Lower lobe of right lung (tissue), 2 donors: Measurements from ENCODE around the gene E2F3. TPM values are rescaled to one million over a fixed set of nuclear protein-coding genes. Genes with fewer than 3 reads are reported as not detected.

Source experiments
- ATAC-seq, 2 donors: fragments of 200-7000 bp; cut with Tn5 transposase; one replicate each; pipeline ENCODE4 v1.9.1; 2020 to 2022; ENCODE audit warnings: mild to moderate bottlenecking in 2 of 2, moderate library complexity in 2 of 2
- DNase-seq: peaks from one replicate; pipeline ENCODE4 v3.0.0-alpha.2; 2020
- H3K27ac ChIP-seq: fragments of 200-600 bp; one replicate; pipeline ENCODE4 v1.8.0; 2022
- H3K27me3 ChIP-seq: fragments of 200-600 bp; one replicate; pipeline ENCODE4 v1.8.0; 2022; ENCODE audit warnings: low read depth
- H3K36me3 ChIP-seq: fragments of 200-600 bp; one replicate; pipeline ENCODE4 v1.8.0; 2022; ENCODE audit warnings: mild to moderate bottlenecking
- H3K4me1 ChIP-seq: fragments of 200-600 bp; one replicate; pipeline ENCODE4 v1.8.0; 2022
- H3K4me3 ChIP-seq: fragments of 200-600 bp; one replicate; pipeline ENCODE4 v1.8.0; 2022; ENCODE audit warnings: mild to moderate bottlenecking
- H3K9me3 ChIP-seq: fragments of 200-600 bp; one replicate; pipeline ENCODE4 v1.8.0; 2022
- CTCF ChIP-seq: fragments of 200-600 bp; IDR thresholded peaks from one replicate; pipeline ENCODE4 v1.8.0; 2022; ENCODE audit warnings: antibody characterized with exemption, mild to moderate bottlenecking
- intact Hi-C: fragments of 100-400 bp; cut with DNase I; formaldehyde crosslinking; loops from one replicate; pipeline ENCODE4 v1.11.0; 2022
- total RNA-seq: library from RNA; stranded (reverse); fragmentation: NEBNext Ultra II Directional; extraction: Animal tissue kit (Norgen Biotek cat#: 25700); gene quantifications from one replicate; pipeline ENCODE4 v1.2.1, GENCODE V29; 2021
- donor health status: DM: no; HTN: yes; CAD: no; lungs with severe emphysema.

The E2F3 gene
- total RNA-seq, 1 donor from 2014 or later = 9.8 TPM

DNA sequence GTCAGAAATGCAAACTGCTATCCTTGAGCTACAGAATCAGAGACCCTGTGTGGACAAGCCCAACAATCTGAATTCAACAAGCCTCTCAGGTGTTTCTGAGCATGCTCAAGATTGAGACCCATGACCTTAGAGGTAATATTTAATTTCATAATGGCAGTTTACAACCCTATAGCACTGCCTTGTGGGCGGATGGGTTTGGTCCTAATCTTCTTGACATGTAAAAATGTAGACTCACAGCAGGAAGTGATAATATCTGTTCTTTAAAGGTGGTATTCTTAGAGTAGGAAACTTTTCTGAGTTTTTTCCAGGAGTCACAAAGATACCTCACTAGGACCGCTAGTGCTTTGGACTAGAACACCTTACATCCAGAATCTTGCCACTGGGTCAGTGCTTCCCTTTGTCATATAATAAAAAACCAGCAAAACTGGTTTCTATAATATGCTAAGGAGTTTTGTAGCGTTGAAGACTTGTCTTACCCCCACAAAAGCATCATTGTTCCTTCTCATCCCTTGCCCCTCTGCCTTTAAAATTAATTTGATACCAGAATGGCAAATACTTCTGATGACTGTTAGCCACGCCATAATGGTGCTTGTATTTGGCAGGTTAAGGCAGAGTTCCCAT, 52.6 kb downstream of the E2F3 start:
- no peaks in the 10 kb centered on the region for H3K27me3 ChIP-seq
- intact Hi-C loops = no loop called here
- no peak for ATAC-seq

GRCh38 chr6:20455251-20455940, 53.7 kb downstream of the E2F3 start:
- DNase-seq (no peak), ATAC-seq (no peak)
- no peak overlapping the region for H3K27ac ChIP-seq
- H3K27me3 ChIP-seq = no peaks in the 10 kb centered on the region
- H3K36me3 ChIP-seq = no peaks in the 10 kb centered on the region
- H3K9me3 ChIP-seq = no peaks in the 10 kb centered on the region
- no peaks in the 10 kb centered on the region for H3K4me1 ChIP-seq
- no peak overlapping the region for H3K4me3 ChIP-seq
- intact Hi-C loops = no loop called here
- TF ChIP-seq CTCF = no peak

More for the DNA sequence above, 52.6 kb downstream of the E2F3 start:
- Histone ChIP-seq H3K36me3 (no peaks in the 10 kb centered on the region), H3K9me3 (no peaks in the 10 kb centered on the region), H3K4me1 (no peaks in the 10 kb centered on the region), H3K27ac (no peak overlapping the region), H3K4me3 (no peak overlapping the region)
- no peak for DNase-seq
- no peak for TF ChIP-seq CTCF

DNA sequence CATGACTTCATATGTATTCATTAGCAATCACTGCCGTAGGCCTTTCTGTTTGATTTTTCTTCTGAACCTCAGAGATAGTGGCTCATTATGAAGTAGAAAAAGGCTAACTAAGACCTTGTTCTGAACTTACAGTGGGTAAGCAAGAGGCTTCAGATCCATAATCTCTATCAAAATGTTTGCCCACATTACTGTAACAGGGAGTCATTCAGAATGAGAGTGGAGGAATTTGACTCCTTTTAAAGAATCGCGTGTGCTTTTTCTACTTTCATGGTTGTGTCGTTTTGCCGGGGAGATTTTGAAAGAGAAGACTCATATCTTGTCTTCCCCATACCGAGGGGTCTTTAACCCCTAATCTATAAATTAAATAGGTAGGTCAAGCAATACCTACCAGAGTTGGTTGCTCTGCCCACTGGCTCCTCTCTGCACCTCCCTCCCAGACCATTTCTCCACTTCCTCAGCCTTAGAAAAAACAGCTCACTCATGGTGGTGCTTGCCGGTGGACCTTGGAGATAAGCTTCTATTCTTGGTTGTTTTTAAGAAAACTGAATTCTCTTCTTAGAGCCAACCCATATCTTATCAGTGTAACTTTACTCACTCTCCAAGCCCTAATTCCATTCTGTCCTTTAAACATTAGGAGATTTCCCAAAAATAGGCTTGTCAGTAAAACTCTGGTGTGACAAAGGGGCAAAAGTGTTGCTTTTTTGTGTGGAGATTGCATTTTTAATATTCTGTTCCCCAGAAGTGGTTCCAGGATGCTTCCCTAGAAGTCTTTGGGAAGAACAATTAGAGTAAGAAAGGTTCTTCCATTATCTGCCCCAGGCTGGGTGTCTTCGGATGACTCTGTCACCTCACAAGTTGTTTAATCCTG, 56.6 kb downstream of the E2F3 start:
- H3K9me3 ChIP-seq = no peaks in the 10 kb centered on the region
- no peaks in the 10 kb centered on the region for H3K4me1 ChIP-seq
- TF ChIP-seq CTCF = no peak
- DNase-seq = no peak
- no peak overlapping the region for H3K27ac ChIP-seq
- H3K36me3 ChIP-seq = no peaks in the 10 kb centered on the region
- no peaks in the 10 kb centered on the region for H3K27me3 ChIP-seq
- no peak overlapping the region for H3K4me3 ChIP-seq
- intact Hi-C loops = no loop called here
- no peak for ATAC-seq

DNA sequence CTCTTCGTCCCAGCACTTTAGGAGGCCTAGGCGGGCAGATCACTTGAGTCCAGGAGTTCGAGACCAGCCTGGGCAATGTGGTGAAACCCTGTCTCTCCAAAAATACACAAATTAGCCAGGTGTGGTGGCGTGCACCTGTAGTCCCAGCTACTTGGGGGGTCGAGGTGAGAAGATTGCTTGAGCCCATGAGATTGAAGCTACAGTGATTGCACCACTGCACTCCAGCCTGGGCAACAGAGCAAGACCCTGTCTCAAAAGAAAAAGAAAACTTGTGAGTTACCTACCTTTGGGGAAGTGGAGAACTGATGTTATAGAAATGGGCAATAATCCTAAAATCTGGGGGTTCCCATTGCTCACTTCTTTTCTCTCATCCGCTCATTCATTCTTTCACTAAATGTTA, 58.0 kb downstream of the E2F3 start:
- Histone ChIP-seq H3K27me3 (no peaks in the 10 kb centered on the region), H3K27ac (no peak overlapping the region), H3K36me3 (no peaks in the 10 kb centered on the region), H3K4me1 (no peaks in the 10 kb centered on the region), H3K9me3 (no peaks in the 10 kb centered on the region), H3K4me3 (no peak overlapping the region)
- no peak for DNase-seq
- no peak for ATAC-seq
- no peak for TF ChIP-seq CTCF
- intact Hi-C loops = no loop called here

GRCh38 chr6:20461576-20461975, 59.9 kb downstream of the E2F3 start:
- H3K36me3 ChIP-seq = no peaks in the 10 kb centered on the region
- intact Hi-C loops = no loop called here
- H3K4me1 ChIP-seq = no peaks in the 10 kb centered on the region
- no peaks in the 10 kb centered on the region for H3K27me3 ChIP-seq
- no peak for DNase-seq
- no peak for ATAC-seq
- H3K9me3 ChIP-seq = no peaks in the 10 kb centered on the region
- H3K4me3 ChIP-seq = no peak overlapping the region
- no peak for TF ChIP-seq CTCF
- H3K27ac ChIP-seq = no peak overlapping the region
